SK-N-SH (cell line): ENCODE data around the gene CCDC178. TPM values are rescaled to one million over a fixed set of nuclear protein-coding genes. Genes with fewer than 3 reads are reported as not detected.

Source experiments
- CTCF ChIA-PET: fragments of 300-600, 350-600 bp; formaldehyde crosslinking; extraction: SDS; loops from one replicate; lab custom pipeline; 2021; lab: Yijun Ruan, JAX
- POLR2A ChIA-PET: fragments of 350-600 bp; sonication (Branson Sonifier 250); formaldehyde crosslinking; extraction: SDS; loops from one replicate; lab custom pipeline; 2020; ENCODE audit warnings: antibody characterized with exemption, inconsistent platforms; lab: Yijun Ruan, JAX
- DNase-seq: peaks from one replicate; pipeline ENCODE4 v3.0.0; 2012
- H2AFZ ChIP-seq: fragments of 200-600 bp; sonication (generic); 2 replicates; pipeline ENCODE4 v1.8.1; 2016; ENCODE audit warnings: antibody characterized with exemption, mild to moderate bottlenecking, low read depth
- H3F3A ChIP-seq: fragments of 200-600 bp; sonication (generic); replicated peaks from 2 replicates; pipeline ENCODE3; 2016; ENCODE audit warnings: antibody characterized with exemption, mild to moderate bottlenecking; ENCODE audit not compliant: insufficient read depth
- H3K27ac ChIP-seq, 2 experiments: fragments of 200-500 bp in 1 of 2; fragments of 200-600 bp in 1 of 2; sonication (Bioruptor generic) in 1 of 2; sonication (generic), shearing (Covaris generic) in 1 of 2; 2 replicates each; pipeline versions ENCODE4 v1.5.1 to v1.6.1; 2014 to 2016; ENCODE audit warnings: low read depth in 2 of 2, inconsistent platforms in 1 of 2, low read length in 1 of 2, mild to moderate bottlenecking in 1 of 2, mixed read lengths in 1 of 2
- H3K27me3 ChIP-seq: fragments of 200-600 bp; sonication (generic), shearing (Covaris generic); 2 replicates; pipeline ENCODE4 v1.6.1; 2016; ENCODE audit warnings: mixed run types; ENCODE audit not compliant: insufficient read depth
- H3K36me3 ChIP-seq, 2 experiments: fragments of 200-500 bp in 1 of 2; fragments of 200-600 bp in 1 of 2; sonication (Bioruptor generic) in 1 of 2; sonication (generic) in 1 of 2; replicated peaks in 1 of 2; 2 replicates each; pipeline versions ENCODE3 to v1.5.1; 2014 to 2016; ENCODE audit warnings: low read length in 1 of 2, mild to moderate bottlenecking in 1 of 2; ENCODE audit not compliant: insufficient read depth in 2 of 2, control insufficient read depth in 1 of 2
- H3K4me1 ChIP-seq, 2 experiments: fragments of 200-500 bp in 1 of 2; fragments of 200-600 bp in 1 of 2; sonication (Bioruptor generic) in 1 of 2; sonication (generic), shearing (Covaris generic) in 1 of 2; 2 replicates each; pipeline versions ENCODE4 v1.5.1 to v1.6.1; 2014 to 2016; ENCODE audit warnings: low read depth in 1 of 2, low read length in 1 of 2, mixed run types in 1 of 2; ENCODE audit not compliant: insufficient read depth in 2 of 2, control insufficient read depth in 1 of 2
- H3K4me2 ChIP-seq: fragments of 200-600 bp; sonication (generic), shearing (Covaris generic); 2 replicates; pipeline ENCODE4 v1.6.1; 2017; ENCODE audit warnings: mixed run types
- H3K4me3 ChIP-seq, 2 experiments: fragments of 200-500 bp in 1 of 2; fragments of 200-600 bp in 1 of 2; sonication (Bioruptor generic) in 1 of 2; sonication (generic), shearing (Covaris generic) in 1 of 2; 2 replicates each; pipeline versions ENCODE4 v1.5.1 to v1.8.1; 2014 to 2016; ENCODE audit warnings: low read depth in 2 of 2, inconsistent platforms in 1 of 2, low read length in 1 of 2, mild to moderate bottlenecking in 1 of 2, mixed read lengths in 1 of 2, moderate library complexity in 1 of 2
- H3K79me2 ChIP-seq: fragments of 200-600 bp; sonication (generic); 2 replicates; pipeline ENCODE4 v1.8.1; 2017; ENCODE audit warnings: mild to moderate bottlenecking; ENCODE audit not compliant: insufficient read depth
- H3K9ac ChIP-seq: fragments of 200-600 bp; sonication (generic); 2 replicates; pipeline ENCODE4 v1.6.1; 2017; ENCODE audit warnings: mixed run types
- H3K9me2 ChIP-seq: fragments of 200-600 bp; sonication (generic); 2 replicates; pipeline ENCODE4 v1.6.1; 2017; ENCODE audit warnings: mixed run types
- H3K9me3 ChIP-seq: fragments of 200-600 bp; sonication (generic); 2 replicates; pipeline ENCODE4 v1.6.1; 2017; ENCODE audit warnings: mixed run types, mild to moderate bottlenecking, moderate library complexity
- H4K20me1 ChIP-seq: fragments of 200-600 bp; sonication (generic); 2 replicates; pipeline ENCODE4 v1.6.1; 2017; ENCODE audit warnings: mild to moderate bottlenecking, mixed run types; ENCODE audit not compliant: insufficient read depth
- CTCF ChIP-seq: fragments of 200-600 bp; sonication (generic); IDR thresholded peaks from 2 replicates; pipeline ENCODE4 v1.6.1; 2017; ENCODE audit warnings: antibody characterized with exemption, mild to moderate bottlenecking, moderate library complexity
- EP300 ChIP-seq, 2 experiments: IDR thresholded peaks; 2 replicates each; pipeline versions ENCODE4 v1.4.0 to v1.6.1; 2012; ENCODE audit warnings: borderline replicate concordance in 1 of 2, low read depth in 1 of 2, low read length in 1 of 2
- FOSL2 ChIP-seq: IDR thresholded peaks from 2 replicates; pipeline ENCODE4 v1.4.0; 2012; ENCODE audit warnings: low read depth, mild to moderate bottlenecking, moderate library complexity, borderline replicate concordance
- FOXJ3 ChIP-seq: sonication (generic); formaldehyde crosslinking; IDR thresholded peaks from 2 replicates; pipeline ENCODE4 v1.5.1; 2020; ENCODE audit warnings: mild to moderate bottlenecking, missing genetic modification reagents
- GATA2 ChIP-seq: sonication (generic); formaldehyde crosslinking; IDR thresholded peaks from 2 replicates; pipeline ENCODE4 v1.5.0; 2020; ENCODE audit warnings: mild to moderate bottlenecking, missing genetic modification reagents
- JUND ChIP-seq: IDR thresholded peaks from 2 replicates; pipeline ENCODE4 v1.4.0; 2012
- MAX ChIP-seq: IDR thresholded peaks from 2 replicates; pipeline ENCODE4 v1.4.0; 2012; ENCODE audit warnings: low read depth
- MXI1 ChIP-seq: IDR thresholded peaks from 2 replicates; pipeline ENCODE4 v1.6.1; 2012; ENCODE audit warnings: mild to moderate bottlenecking, low read depth, low read length, improper control_type of control experiment
- NRF1 ChIP-seq: IDR thresholded peaks from 2 replicates; pipeline ENCODE4 v1.6.1; 2012; ENCODE audit warnings: low read depth, mild to moderate bottlenecking, low read length
- RFX5 ChIP-seq: IDR thresholded peaks from 2 replicates; pipeline ENCODE4 v1.6.1; 2012; ENCODE audit warnings: mild to moderate bottlenecking, improper control_type of control experiment, low read length
- SIN3A ChIP-seq: IDR thresholded peaks from 2 replicates; pipeline ENCODE4 v1.6.1; 2012; ENCODE audit warnings: low read depth, mild to moderate bottlenecking, low read length, moderate library complexity, borderline replicate concordance
- SMC3 ChIP-seq: IDR thresholded peaks from 2 replicates; pipeline ENCODE4 v1.6.1; 2012; ENCODE audit warnings: low read depth, low read length, improper control_type of control experiment
- TAF1 ChIP-seq: IDR thresholded peaks from 2 replicates; pipeline ENCODE4 v1.6.1; 2012; ENCODE audit warnings: low read depth, mild to moderate bottlenecking, low read length, moderate library complexity, borderline replicate concordance
- TCF12 ChIP-seq: IDR thresholded peaks from 2 replicates; pipeline ENCODE4 v1.4.0; 2012
- USF1 ChIP-seq: IDR thresholded peaks from 2 replicates; pipeline ENCODE4 v1.4.0; 2012; ENCODE audit warnings: low read depth, borderline replicate concordance
- whole genome bisulfite sequencing: methylation state at CpG from one replicate; pipeline ENCODE4 v1.1.6; 2017; ENCODE audit warnings: low lambda C conversion rate; 5-methylcytosine and 5-hydroxymethylcytosine counted together
- polyA plus RNA-seq, 3 experiments: library from polyadenylated mRNA; depleted of rRNA; stranded (reverse); fragments of >200 nt; gene quantifications; 2 replicates each; pipeline ENCODE4 v1.2.3, GENCODE V29; 2012

CCDC178 gene
- polyA plus RNA-seq, 1 of the 3 experiments (the other 2 are of a cell fraction) = not detected

- H3K27ac ChIP-seq = no peak overlapping the region; a peak in 1 of 4 replicates
- H3K27me3 ChIP-seq = no peaks in the 10 kb centered on the region
- TF ChIP-seq FOXJ3 (CRISPR knock-in tag) (no peak), SMC3 (no peak), FOSL2 (no peak), JUND (no peak), CTCF (no peak), USF1 (no peak), MAX (no peak)
- no peaks in the 10 kb centered on the region for H3K4me1 ChIP-seq
- no peak overlapping the region for H3K4me3 ChIP-seq
- ChIA-PET CTCF (no interaction called here), POLR2A (no interaction called here)
- no peaks in the 10 kb centered on the region for H3F3A ChIP-seq
- no peaks in the 10 kb centered on the region for H3K79me2 ChIP-seq
- no peaks in the 10 kb centered on the region for H3K9me2 ChIP-seq
- no peak overlapping the region for H2AFZ ChIP-seq
- H3K36me3 ChIP-seq = no peaks in the 10 kb centered on the region
- H3K9me3 ChIP-seq = no peaks in the 10 kb centered on the region
- H3K9ac ChIP-seq = no peak overlapping the region
- DNase-seq = no peak
- H4K20me1 ChIP-seq = no peaks in the 10 kb centered on the region
- H3K4me2 ChIP-seq = no peak overlapping the region
Measured at GRCh38 chr18:33156906-33157470, 283.5 kb downstream of the CCDC178 start.

- Histone ChIP-seq H3K4me2 (no peak overlapping the region), H4K20me1 (no peaks in the 10 kb centered on the region), H3K9me3 (no peaks in the 10 kb centered on the region), H3K36me3 (no peaks in the 10 kb centered on the region), H3K27me3 (no peaks in the 10 kb centered on the region), H3K79me2 (no peaks in the 10 kb centered on the region), H3K4me3 (no peak overlapping the region), H3K27ac (no peak overlapping the region), H3K4me1 (no peaks in the 10 kb centered on the region), H3K9me2 (no peaks in the 10 kb centered on the region), H3F3A (no peaks in the 10 kb centered on the region), H2AFZ (no peak overlapping the region), H3K9ac (no peak overlapping the region)
- 3% methylated on average over 2 of the region's 2 CpGs for WGBS
- ChIA-PET CTCF (interaction anchor here (1.1 kb wide), 1 partner anchor 16 kb away, joined by 3 read pairs; no protein-coding TSS in a partner anchor), POLR2A (no interaction called here)
- TF ChIP-seq CTCF (no peak), TAF1 (no peak), MXI1 (no peak), EP300 (IDR thresholded peaks at IDR 0.05; ENCODE audit: borderline replicate concordance in 1 of 2, low read depth in 1 of 2, low read length in 1 of 2) (no peak), USF1 (no peak), TCF12 (no peak), GATA2 (CRISPR knock-in tag) (no peak), RFX5 (no peak), NRF1 (no peak), SIN3A (no peak)
- no peak for DNase-seq
Measured at GRCh38 chr18:33154049-33154448, 286.5 kb downstream of the CCDC178 start.
